Measurements from ENCODE around the gene SYT1. TPM values are rescaled to one million over a fixed set of nuclear protein-coding genes. Genes with fewer than 3 reads are reported as not detected.

Gene SYT1
- total RNA-seq, result 0.43 and 0.96 TPM in 2 replicates

DNA sequence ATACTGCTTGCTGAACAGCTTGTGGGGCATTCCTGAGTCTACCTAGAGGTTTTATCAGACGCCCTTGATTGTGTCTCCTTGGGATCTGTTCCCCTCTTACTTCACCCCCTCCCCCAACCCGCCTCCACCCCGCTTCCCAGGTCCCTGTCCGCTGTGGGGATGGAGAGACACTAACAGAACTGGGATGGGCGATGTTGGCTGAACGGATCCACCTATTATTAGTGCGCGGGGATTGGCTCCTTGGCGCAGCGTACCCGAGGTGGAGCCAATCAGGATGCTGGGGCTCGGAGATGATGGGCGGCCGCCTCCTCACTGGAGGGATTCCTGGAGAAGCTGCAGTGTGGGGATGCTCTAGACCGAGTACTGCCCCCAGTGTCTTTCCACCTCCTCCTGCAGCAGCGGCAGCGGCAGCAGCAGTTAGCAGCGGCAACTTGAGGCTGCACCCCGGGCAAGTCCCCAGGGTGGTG lies at the start of gene SYT1:
Gene SYT1, plus strand, starts transcription at position 372 of the 467 bp plus-strand sequence.

Data from tracheal epithelial cell (primary cell).